Hepatocyte (in vitro differentiated cells): Measurements from ENCODE around the gene ATP1A4. TPM values are rescaled to one million over a fixed set of nuclear protein-coding genes. Genes with fewer than 3 reads are reported as not detected.

ENCODE experiments used
- DNase-seq: peaks from one replicate; pipeline ENCODE4 v3.0.0-alpha.2; 2016; ENCODE audit warnings: low spot score
- H2AFZ ChIP-seq: fragments of 200-600 bp; sonication (generic); 2 replicates; pipeline ENCODE4 v1.6.0; 2016; ENCODE audit warnings: antibody characterized with exemption, mild to moderate bottlenecking
- H3K27ac ChIP-seq: fragments of 200-600 bp; sonication (generic); 2 replicates; pipeline ENCODE4 v1.5.1; 2016; ENCODE audit warnings: mild to moderate bottlenecking
- H3K27me3 ChIP-seq: fragments of 200-600 bp; sonication (generic); 2 replicates; pipeline ENCODE4 v1.6.1; 2016
- H3K36me3 ChIP-seq: fragments of 200-600 bp; sonication (generic); replicated peaks from 2 replicates; pipeline ENCODE4 v1.5.1; 2016; ENCODE audit warnings: low read depth; ENCODE audit not compliant: insufficient read depth
- H3K4me1 ChIP-seq: fragments of 200-600 bp; sonication (generic); 2 replicates; pipeline ENCODE4 v1.5.1; 2016; ENCODE audit warnings: mild to moderate bottlenecking, moderate library complexity; ENCODE audit not compliant: insufficient read depth
- H3K4me2 ChIP-seq: fragments of 200-600 bp; sonication (generic); 2 replicates; pipeline ENCODE4 v1.6.0; 2016
- H3K4me3 ChIP-seq: fragments of 200-600 bp; sonication (generic); 2 replicates; pipeline ENCODE4 v1.5.1; 2016; ENCODE audit warnings: mild to moderate bottlenecking
- H3K79me2 ChIP-seq: fragments of 200-600 bp; sonication (generic); 2 replicates; pipeline ENCODE4 v1.6.0; 2017; ENCODE audit warnings: mild to moderate bottlenecking
- H3K9me2 ChIP-seq: fragments of 200-600 bp; sonication (generic); replicated peaks from 2 replicates; pipeline ENCODE4 v1.6.0; 2017; ENCODE audit warnings: mild to moderate bottlenecking; ENCODE audit not compliant: insufficient read depth
- H3K9me3 ChIP-seq: fragments of 200-600 bp; sonication (generic); 2 replicates; pipeline ENCODE4 v1.5.1; 2016; ENCODE audit warnings: low read depth, mild to moderate bottlenecking
- H4K20me1 ChIP-seq: fragments of 200-600 bp; sonication (generic); 2 replicates; pipeline ENCODE4 v1.6.0; 2016; ENCODE audit warnings: mild to moderate bottlenecking; ENCODE audit not compliant: insufficient read depth, poor library complexity, severe bottlenecking
- CTCF ChIP-seq: fragments of 200-600 bp; sonication (generic); IDR thresholded peaks from 2 replicates; pipeline ENCODE4 v1.5.1; 2016; ENCODE audit warnings: antibody characterized with exemption, mild to moderate bottlenecking; ENCODE audit not compliant: poor library complexity
- EZH2 ChIP-seq: fragments of 200-600 bp; sonication (generic); IDR thresholded peaks from 2 replicates; pipeline ENCODE4 v1.6.1; 2016; ENCODE audit warnings: antibody characterized with exemption, mild to moderate bottlenecking, borderline replicate concordance
- EZH2phosphoT487 ChIP-seq: fragments of 200-600 bp; sonication (generic); IDR thresholded peaks from one replicate; pipeline ENCODE4 v1.6.1; 2018; ENCODE audit warnings: antibody characterized with exemption, mild to moderate bottlenecking, low read depth, moderate library complexity; ENCODE audit not compliant: unreplicated experiment, severe bottlenecking
- WGBS: methylation state at CpG from one replicate; pipeline ENCODE4 v1.1.6; 2016; ENCODE audit warnings: low lambda C conversion rate; ENCODE audit errors: missing lambda C conversion rate; 5-methylcytosine and 5-hydroxymethylcytosine counted together
- polyA plus RNA-seq: library from polyadenylated mRNA; unstranded; fragments of >200 nt; fragmentation: Nextera tagmentation; extraction: Ambion mirVana; gene quantifications from 2 replicates; pipeline ENCODE4 v1.2.1, GENCODE V29; 2016
- total RNA-seq: library from RNA; depleted of rRNA; stranded (reverse); fragments of >200 nt; gene quantifications from 2 replicates; pipeline ENCODE4 v1.2.3, GENCODE V29; 2014

The ATP1A4 gene
- total and polyA plus RNA-seq, 2 experiments from 2014 or later = 0.45 to 4.4 TPM

DNA sequence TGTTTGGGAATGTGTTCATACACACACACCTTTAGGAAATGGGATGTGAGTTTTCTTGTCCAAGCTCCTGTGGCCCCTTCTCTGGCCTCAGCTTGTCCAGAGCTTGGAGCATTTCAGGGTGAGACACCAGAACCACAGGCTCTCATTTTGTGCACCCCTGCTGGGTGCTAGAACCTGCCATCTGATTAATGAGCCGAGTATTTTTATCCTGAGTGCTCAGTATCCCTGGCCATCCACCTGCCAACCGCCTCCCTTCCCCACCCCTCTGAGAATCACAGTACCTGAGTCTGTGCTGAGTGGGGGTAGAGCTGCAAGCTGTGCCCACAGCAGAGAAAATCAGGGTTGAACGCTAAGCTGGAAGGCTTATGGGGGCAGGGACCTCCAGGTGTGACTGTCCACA is 40.4 kb downstream of the ATP1A4 start:
- no peaks in the 10 kb centered on the region for H3K79me2 ChIP-seq
- no peaks in the 10 kb centered on the region for H3K36me3 ChIP-seq
- TF ChIP-seq EZH2phosphoT487 (no peak), CTCF (no peak), EZH2 (no peak)
- no peaks in the 10 kb centered on the region for H3K9me2 ChIP-seq
- no peak overlapping the region for H3K4me2 ChIP-seq
- WGBS = 87% methylated on average over 3 of the region's 3 CpGs
- no peaks in the 10 kb centered on the region for H3K27me3 ChIP-seq
- no peaks in the 10 kb centered on the region for H4K20me1 ChIP-seq
- no peak overlapping the region for H2AFZ ChIP-seq
- no peak overlapping the region for H3K4me3 ChIP-seq
- H3K9me3 ChIP-seq = no peaks in the 10 kb centered on the region
- no peak for DNase-seq
- H3K4me1 ChIP-seq = peaks cover 10% of the 10 kb centered on the region
- H3K27ac ChIP-seq = no peak overlapping the region

GRCh38 chr1:160192234-160192633 is 40.8 kb downstream of the ATP1A4 start:
- no peaks in the 10 kb centered on the region for H4K20me1 ChIP-seq
- TF ChIP-seq CTCF (no peak), EZH2 (no peak), EZH2phosphoT487 (no peak)
- H3K4me1 ChIP-seq = peaks cover 10% of the 10 kb centered on the region
- no peak overlapping the region for H3K4me3 ChIP-seq
- H3K9me2 ChIP-seq = no peaks in the 10 kb centered on the region
- no peaks in the 10 kb centered on the region for H3K36me3 ChIP-seq
- no peaks in the 10 kb centered on the region for H3K27me3 ChIP-seq
- H2AFZ ChIP-seq = no peak overlapping the region
- H3K79me2 ChIP-seq = no peaks in the 10 kb centered on the region
- no peaks in the 10 kb centered on the region for H3K9me3 ChIP-seq
- no peak for DNase-seq
- no peak overlapping the region for H3K27ac ChIP-seq
- H3K4me2 ChIP-seq = no peak overlapping the region

GRCh38 chr1:160193091-160193819 is 41.9 kb downstream of the ATP1A4 start:
- 30% methylated on average over 15 of the region's 16 CpGs for WGBS
- TF ChIP-seq EZH2phosphoT487 (no peak), EZH2 (no peak), CTCF (peak; percentile 93)
- H3K79me2 ChIP-seq = no peaks in the 10 kb centered on the region
- H3K9me2 ChIP-seq = no peaks in the 10 kb centered on the region
- H3K27me3 ChIP-seq = no peaks in the 10 kb centered on the region
- H3K4me1 ChIP-seq = peaks cover 10% of the 10 kb centered on the region
- H2AFZ ChIP-seq = peak overlapping the region; percentile 7
- H3K4me2 ChIP-seq = peak overlapping the region; percentile 12
- H3K36me3 ChIP-seq = no peaks in the 10 kb centered on the region
- no peak overlapping the region for H3K4me3 ChIP-seq
- H3K27ac ChIP-seq = no peak overlapping the region
- H4K20me1 ChIP-seq = no peaks in the 10 kb centered on the region
- peak; percentile 94 for DNase-seq
- H3K9me3 ChIP-seq = no peaks in the 10 kb centered on the region
